GM13976 (cell line): ENCODE measurements around the gene TBC1D32.
"Not testable (repeated sequence)": the region's sequence is repeated elsewhere in the genome, so short reads cannot be mapped to it uniquely, and the experiment has no call there.

Source experiments
- DNase-seq: peaks from one replicate; pipeline ENCODE4 v3.0.0; 2012; ENCODE audit warnings: low spot score
- in situ Hi-C: fragments of 300-500 bp; cut with MboI; formaldehyde crosslinking; loops from one replicate; pipeline ENCODE4 v1.12.0; 2022; ENCODE audit warnings: low sequenced_read_pairs, mixed read lengths, inconsistent platforms; ENCODE audit not compliant: unreplicated experiment
- TF ChIP-seq, protein P1 (sequence below): IDR thresholded peaks from 2 replicates; pipeline ENCODE4 v1.5.1; 2012; ENCODE audit warnings: borderline replicate concordance, mild to moderate bottlenecking; ENCODE audit not compliant: insufficient read depth; ENCODE audit errors: extremely low read depth, missing control alignments, control extremely low read depth

TBC1D32 gene

GRCh38 chr6:121236984-121237383 lies 97.3 kb downstream of the TBC1D32 start:
- in situ Hi-C loops: no loop called here
- TF ChIP-seq, protein P1, sequence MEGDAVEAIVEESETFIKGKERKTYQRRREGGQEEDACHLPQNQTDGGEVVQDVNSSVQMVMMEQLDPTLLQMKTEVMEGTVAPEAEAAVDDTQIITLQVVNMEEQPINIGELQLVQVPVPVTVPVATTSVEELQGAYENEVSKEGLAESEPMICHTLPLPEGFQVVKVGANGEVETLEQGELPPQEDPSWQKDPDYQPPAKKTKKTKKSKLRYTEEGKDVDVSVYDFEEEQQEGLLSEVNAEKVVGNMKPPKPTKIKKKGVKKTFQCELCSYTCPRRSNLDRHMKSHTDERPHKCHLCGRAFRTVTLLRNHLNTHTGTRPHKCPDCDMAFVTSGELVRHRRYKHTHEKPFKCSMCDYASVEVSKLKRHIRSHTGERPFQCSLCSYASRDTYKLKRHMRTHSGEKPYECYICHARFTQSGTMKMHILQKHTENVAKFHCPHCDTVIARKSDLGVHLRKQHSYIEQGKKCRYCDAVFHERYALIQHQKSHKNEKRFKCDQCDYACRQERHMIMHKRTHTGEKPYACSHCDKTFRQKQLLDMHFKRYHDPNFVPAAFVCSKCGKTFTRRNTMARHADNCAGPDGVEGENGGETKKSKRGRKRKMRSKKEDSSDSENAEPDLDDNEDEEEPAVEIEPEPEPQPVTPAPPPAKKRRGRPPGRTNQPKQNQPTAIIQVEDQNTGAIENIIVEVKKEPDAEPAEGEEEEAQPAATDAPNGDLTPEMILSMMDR: no peak
- DNase-seq: no peak

DNA sequence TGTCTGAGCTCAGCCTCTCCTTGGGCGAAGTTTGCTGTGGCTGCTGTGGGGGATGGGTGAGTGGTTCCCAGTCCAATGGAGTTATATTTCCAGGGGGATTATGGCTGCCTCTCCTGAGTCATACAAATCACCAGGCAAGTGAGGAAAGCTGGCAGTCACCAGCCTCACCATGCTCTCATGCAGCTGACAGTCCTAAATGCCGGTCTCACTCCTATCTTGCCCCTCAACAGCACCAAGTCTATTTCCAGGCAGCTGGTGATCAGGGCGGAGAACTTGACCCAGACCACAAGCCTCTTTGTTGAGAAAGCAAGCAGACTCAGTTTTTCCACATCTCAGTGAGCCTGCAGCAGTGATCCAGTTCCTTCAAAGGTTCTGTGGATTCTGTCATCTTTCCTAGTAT lies 98.9 kb downstream of the TBC1D32 start:
- TF ChIP-seq, protein P1: no peak
- no peak for DNase-seq
- in situ Hi-C loops: no loop called here

GRCh38 chr6:121223930-121224329 lies 110.3 kb downstream of the TBC1D32 start:
- TF ChIP-seq, protein P1: no peak
- DNase-seq: no peak
- in situ Hi-C loops: no loop called here

- in situ Hi-C loops: no loop called here
- TF ChIP-seq, protein P1: no peak
- no peak for DNase-seq
These were observed 111.1 kb downstream of the TBC1D32 start for GRCh38 chr6:121223212-121223611.

GRCh38 chr6:121222656-121223055 lies 111.6 kb downstream of the TBC1D32 start:
- TF ChIP-seq, protein P1: no peak
- no peak for DNase-seq
- in situ Hi-C loops: no loop called here

DNA sequence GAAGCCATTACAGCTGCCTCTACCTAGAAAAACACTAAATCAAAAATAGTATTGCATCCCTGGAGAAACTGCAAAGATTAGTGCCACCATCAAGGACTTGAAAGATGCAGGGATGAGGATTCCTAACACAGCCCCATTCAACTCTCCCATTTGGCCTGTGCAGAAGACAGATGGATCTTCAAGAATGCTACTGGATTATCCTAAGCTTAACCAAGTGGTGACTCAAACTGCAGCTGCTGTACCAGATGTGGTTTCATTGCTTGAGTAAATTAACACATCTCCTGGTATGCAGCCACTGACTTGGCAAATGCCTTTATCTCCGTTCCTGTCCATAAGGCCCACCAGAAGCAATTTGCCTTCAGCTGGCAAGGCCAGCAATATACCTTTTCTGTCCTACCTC lies 117.4 kb downstream of the TBC1D32 start:
- TF ChIP-seq, protein P1: no peak
- no peak for DNase-seq
- in situ Hi-C loops: no loop called here

DNA sequence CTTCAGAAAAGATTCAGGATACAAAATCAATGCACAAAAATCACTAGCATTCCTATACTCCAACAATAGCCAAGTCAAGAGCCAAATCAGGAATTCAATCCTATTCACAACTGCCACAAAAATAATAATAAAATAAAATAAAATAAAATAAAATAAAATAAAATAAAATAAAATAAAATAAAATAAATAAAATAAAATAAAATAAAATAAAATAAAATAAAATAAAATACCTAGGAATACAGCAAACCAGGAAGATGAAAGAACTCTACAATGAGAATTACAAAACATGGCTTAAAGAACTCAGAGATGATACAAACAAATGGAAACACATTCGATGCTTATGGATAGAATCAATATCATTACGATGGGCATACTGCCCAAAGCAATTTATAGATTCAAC lies 120.9 kb downstream of the TBC1D32 start:
- DNase-seq, in situ Hi-C loops: not testable (repeated sequence)
